ENCODE data around the gene ANO7.

Gene ANO7

DNA sequence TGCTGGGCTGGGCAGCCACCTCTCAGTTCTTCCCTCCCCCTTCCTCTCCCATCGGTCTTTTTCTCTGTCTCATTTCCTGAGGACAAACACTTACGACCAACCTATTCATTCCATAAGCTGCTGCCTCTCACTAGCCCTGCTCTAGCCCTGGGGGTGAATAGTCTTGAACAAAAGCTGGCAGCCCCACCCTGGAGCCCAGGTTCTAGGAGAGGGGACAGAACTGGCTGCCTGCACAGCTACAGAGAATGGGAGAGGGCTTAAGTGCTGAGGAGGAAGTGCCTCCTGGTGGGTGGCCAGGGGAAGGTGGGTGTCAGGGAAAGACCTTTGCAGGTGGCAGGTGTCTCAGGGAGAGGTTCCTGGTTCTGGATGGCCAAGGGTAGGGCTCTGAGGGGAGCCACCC lies 22.8 kb downstream of the ANO7 start:
- FAIRE-seq: no peak

DNA sequence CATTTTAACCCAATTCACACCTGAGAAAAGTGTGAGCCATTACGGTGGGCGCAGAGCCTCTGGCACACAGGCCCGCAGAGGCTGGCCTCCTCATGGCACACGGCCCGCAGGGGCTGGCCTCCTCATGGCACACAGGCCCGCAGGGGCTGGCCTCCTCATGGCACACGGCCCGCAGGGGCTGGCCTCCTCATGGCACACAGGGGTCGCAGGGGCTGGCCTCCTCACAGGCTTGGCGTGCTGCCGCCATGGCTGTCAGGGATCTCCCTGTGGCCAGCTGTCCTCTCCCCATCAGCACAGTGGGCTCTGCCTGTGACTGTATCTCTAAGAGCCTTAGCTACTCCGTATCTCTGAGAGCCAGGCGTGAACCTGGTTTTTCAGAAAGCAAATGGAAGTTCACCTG lies 24.6 kb downstream of the ANO7 start:
- FAIRE-seq: no peak

DNA sequence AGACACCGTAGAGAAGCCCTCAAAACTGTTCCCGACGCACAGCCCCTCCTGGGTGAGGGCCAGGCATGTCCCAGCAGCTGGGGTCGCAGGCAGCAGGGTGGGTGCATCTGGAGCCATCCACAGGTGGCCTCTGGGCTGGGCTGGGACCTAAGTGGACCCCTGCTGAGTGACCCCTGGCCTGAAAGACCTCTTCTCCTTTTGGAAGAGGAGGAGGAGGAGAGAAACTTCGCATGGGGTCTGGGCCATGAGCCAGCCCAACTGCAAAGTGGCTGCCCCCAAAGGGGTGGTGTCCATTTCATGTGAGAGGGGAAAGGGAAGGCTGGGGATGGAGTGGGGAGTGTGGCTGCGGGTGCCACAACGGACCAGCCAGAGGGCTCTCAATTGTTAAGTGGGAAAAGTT lies 25.1 kb downstream of the ANO7 start:
- FAIRE-seq: no peak

DNA sequence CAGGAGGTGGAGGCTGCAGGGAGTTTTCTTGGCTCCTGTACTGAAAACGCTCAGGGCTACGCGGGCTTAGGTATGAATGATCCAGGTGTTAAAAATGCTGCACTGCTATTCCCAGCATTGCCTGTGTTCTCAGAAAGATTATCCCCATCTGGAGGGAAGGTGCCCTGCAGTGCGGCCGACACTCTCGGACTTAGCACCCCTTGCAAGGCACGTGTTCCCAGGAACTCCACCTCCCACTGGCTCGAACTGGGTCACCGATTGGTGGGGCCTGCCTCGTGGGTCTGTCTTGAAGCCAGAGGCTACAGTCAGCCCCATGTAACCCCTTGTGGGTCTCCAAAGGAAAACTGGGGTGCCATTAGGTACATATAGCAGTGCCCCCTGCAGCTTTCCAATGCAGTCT lies 25.7 kb downstream of the ANO7 start:
- no peak for FAIRE-seq

DNA sequence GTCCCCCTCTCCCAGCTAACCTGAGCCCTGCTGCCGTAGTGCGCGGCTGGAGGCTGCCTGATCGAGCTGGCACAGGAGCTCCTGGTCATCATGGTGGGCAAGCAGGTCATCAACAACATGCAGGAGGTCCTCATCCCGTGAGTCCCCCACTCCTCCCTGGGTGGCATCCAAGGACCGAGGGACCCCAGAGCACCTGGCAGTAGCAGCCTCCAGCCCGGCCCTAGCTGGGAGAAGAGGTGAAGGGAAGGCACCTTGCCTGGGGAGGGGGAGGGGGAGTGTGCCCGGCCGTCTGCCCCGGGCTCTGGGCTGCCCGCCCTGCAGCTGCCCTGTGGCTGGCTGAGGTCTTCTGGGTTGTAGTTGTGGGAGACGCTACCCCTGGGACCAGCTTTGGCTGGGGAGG lies 26.3 kb downstream of the ANO7 start:
- FAIRE-seq: no peak

DNA sequence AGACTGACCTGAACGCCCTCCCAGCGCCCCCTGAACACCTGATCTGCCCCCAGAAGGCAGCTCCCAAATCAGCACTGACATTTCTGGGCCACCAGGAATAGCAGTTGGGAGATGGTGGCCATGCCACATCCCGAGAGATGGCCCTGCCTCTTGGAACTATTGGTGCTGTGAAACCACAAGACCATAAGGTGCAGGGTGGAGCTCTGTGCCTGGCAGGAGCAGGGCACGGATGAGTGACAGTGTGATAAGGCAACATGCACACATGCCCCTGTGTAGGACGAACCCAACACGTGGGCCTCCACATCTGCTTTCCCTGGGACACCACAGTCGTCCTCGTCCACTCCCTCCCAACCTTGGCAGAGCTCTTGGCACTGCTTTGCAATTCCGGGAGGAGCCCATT lies 26.9 kb downstream of the ANO7 start:
- FAIRE-seq: no peak

DNA sequence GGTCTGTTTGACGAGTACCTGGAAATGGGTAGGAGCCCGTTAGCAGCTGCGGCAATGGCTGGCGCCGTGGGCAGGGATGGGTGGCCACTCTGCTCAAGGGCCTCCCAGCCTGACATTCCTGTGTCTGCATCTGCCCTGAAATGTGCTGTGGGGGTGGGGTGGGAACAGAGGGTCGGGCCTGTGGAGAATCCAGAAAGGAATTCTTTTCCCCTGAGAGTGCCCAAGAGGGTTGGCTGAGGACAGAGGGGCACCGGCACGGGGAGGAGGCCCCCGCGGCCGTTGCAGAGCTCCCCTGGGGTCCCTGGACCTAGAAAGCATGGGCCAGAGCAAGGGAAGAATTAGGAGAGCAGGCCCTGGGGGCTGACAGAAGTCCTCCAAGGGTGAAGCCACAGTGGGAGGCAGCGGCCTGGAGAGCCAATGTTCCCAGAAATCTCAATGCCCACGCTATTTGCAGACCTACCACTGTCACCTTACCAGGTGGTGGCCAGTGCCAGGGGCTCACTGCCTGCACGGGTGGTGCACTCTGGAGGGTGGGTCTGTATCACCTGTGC lies 27.8 kb downstream of the ANO7 start:
- no peak for FAIRE-seq

DNA sequence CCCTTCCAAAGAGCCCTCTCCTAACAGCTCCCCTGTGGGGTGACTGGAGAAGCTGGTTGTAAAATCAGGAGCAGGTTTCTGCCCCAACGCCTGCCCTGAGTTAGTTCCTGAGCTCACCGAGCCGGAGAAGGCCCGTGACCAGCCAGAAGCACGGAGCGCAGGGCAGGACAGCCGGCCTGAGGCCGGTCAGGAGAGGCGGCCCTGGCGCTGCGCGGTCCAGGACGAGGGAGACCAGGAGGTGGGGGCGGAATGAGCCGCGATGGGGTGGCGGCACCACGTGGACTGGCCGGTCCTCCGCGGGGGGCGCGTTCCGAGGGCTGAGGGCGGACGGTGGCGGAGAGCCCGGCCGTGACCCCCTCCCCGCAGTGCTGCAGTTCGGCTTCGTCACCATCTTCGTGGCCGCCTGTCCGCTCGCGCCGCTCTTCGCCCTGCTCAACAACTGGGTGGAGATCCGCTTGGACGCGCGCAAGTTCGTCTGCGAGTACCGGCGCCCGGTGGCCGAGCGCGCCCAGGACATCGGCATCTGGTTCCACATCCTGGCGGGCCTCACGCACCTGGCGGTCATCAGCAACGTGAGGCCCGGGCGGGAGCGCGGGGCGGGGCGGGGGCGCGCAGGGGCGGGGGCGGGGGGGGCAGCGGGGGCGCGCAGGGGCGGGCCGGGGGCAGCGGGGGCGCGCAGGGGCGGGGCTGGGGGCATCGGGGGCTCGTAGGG lies 29.0 kb downstream of the ANO7 start:
- FAIRE-seq: no peak

DNA sequence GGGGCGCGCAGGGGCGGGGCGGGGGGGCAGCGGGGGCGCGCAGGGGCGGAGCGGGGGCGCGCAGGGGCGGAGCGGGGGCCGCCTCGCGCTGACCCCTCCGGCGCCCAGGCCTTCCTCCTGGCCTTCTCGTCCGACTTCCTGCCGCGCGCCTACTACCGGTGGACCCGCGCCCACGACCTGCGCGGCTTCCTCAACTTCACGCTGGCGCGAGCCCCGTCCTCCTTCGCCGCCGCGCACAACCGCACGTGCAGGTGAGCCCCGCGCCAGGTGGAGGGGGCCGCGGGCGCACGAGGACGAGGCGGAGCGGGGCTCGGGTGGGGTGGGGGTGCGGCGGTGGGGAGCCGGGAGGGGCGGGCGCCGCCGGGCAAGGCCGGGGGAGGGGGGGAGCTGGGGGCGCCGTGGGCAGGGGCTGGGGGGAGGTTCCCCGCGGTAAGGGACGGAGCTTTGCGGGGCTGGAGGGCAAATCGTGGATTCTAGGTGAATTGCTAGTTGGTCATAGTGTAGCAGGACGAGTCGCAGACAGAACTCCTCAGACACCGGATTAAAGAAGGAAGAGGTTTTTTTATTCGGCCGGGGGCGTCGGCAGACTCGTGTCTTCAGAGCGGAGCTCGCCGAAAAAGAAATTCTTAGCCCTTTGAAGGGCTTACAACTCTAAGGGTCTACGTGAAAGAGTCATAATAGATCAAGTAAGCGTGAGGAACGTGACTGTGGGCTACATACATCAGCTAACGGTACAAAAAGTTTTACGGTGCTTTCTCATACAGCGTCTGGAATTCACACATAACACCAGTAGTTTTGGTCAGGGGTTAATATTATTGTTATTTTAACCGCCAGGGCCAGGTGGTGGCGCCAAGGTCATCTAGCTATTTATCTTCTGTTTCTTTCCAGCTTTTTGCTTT lies 29.9 kb downstream of the ANO7 start:
- no peak for FAIRE-seq

DNA sequence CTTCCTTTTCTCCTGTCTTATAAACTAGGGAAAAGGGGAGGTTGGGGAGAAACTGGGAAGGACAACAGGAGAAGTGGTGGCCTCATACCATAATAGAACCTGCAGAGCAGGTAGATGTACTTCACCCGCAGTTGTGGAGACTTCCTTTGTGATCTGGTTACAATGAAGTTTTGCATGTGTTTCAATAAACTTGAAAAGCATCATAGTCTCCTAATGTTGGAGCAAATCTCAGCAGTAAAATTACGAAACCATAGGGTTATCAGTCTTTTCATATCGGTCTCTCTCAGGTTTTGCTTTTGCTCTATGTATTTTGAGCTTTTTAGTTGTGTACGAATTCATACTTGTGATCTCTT lies 30.5 kb downstream of the ANO7 start:
- no peak for FAIRE-seq

DNA sequence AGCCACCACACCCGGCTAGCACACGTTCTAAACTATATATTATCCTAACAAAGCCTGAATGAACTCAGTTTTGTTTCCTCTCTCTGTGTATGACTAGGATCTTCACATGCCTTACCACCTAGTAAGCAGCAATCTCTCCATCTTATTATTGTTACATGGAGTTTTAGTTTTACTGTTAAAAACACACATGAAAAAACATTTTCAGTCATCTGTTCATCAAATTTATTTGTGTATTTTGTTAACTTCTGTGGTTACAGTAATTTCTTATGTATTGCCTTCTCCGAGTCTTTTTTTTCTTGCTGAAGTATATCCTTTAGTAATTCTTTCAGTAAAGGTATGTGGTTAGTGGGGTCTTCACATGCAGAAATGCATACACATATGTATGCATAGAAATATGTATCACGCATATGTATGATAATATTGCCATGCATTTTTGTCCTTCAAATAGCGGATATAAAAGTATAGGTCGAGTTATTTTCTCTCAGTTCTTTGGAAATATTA lies 31.4 kb downstream of the ANO7 start:
- FAIRE-seq: no peak

DNA sequence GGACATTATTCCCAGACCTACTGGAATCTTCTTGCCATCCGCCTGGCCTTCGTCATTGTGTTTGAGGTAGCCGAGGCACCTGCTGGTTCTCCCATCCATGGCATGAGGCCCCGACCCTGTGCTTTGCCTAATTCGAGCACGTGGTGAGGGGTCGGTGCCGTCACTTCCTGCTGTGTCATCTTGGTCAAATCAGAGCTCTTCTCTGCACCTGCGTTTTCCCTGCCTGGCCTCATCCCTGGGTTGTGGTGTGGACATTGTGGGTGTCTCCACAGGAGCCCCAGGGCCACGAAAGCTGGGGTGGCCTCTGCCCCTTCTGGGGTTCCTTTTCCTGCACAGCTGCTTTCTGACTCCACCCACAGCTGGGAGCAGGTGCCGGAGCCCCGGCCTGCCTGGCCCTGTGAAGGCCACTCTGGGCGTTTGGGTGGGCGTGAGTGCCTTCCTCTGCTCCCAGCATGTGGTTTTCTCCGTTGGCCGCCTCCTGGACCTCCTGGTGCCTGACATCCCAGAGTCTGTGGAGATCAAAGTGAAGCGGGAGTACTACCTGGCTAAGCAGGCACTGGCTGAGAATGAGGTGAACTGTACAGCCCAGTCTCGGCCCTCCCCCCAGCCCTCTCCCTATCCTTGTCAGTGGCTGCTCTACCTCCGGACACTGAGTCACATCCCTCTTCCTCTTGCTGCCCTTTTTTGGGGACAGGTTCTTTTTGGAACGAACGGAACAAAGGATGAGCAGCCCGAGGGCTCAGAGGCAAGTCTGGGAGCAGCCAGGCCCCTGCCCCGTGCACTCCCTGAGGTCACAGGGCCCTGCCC lies 34.9 kb downstream of the ANO7 start:
- no peak for FAIRE-seq

DNA sequence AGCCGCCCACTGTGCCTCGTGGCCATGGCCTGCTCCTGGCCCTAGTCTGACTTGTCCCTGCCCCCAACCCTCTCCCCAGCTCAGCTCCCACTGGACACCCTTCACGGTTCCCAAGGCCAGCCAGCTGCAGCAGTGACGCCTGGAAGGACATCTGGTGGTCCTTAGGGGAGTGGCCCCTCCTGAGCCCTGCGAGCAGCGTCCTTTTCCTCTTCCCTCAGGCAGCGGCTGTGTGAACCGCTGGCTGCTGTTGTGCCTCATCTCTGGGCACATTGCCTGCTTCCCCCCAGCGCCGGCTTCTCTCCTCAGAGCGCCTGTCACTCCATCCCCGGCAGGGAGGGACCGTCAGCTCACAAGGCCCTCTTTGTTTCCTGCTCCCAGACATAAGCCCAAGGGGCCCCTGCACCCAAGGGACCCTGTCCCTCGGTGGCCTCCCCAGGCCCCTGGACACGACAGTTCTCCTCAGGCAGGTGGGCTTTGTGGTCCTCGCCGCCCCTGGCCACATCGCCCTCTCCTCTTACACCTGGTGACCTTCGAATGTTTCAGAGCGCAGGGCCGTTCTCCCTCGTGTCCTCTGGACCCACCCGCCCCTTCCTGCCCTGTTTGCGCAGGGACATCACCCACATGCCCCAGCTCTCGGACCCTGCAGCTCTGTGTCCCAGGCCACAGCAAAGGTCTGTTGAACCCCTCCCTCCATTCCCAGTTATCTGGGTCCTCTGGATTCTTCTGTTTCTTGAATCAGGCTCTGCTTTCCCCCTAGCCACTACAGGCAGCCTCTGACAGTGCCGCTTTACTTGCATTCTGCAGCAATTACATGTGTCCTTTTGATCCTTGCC lies 35.8 kb downstream of the ANO7 start:
- no peak for FAIRE-seq

DNA sequence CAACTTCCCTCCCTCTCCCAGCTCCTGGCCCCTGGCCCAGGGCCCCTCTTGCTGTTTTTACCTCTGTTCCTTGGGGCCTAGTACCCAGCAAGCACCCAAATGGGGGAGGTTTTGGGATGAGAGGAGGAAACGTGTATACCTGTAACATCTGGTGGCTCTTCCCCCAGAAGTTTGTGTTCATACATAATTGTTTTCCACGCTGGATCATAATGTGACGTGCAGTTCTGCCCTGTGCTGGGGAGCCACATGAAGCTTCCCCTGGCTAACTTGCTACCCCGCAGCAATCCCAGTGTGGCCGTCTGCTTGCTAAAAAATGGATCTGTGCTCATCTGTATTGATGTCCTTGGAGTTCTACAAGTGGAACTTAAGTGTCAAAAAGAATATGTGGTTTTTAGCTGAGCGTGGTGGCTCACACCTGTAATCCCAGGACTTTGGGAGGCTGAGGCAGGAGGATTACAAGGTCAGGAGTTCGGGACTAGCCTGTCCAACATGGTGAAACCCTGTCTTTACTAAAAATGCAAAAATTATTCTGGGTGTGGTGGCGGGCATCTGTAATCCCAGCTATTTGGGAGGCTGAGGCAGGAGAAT lies 36.5 kb downstream of the ANO7 start:
- no peak for FAIRE-seq

DNA sequence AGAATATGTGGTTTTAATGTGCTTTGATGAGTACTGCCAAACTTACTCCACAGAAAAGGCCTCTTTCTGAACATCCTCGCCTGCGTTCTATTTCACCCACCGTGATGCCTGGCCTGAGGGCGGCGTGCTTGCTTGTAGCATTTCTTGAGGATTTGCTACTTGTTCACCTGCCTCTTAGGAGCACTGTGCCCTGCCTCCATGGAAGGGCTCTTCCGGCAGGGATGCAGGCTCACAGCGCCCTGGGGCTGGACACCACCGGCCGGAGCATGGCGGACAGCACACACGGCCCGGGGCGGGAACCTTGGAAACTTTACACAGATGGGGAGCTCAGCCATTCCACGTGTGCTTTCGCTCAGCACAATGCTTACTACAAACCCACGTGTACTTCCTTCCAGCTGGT lies 37.1 kb downstream of the ANO7 start:
- FAIRE-seq: no peak

DNA sequence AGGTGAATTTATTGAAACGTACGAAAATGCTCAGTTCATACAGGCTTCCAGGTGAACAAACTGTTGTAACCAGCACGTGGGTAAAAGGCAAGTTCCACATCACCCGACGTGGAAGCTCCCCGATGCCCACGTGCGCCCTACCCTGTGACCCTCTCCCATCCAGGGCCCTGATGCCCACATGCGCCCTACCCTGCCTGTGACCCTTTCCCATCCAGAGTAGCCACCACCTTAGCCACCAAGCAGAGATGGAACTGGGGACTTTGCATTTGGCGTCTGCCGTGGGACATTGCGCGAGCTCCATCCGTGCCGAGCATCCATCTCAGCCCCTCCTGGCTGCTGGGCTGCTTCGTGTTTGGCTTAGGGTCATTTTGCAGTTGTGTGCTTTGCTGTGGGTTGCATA lies 37.5 kb downstream of the ANO7 start:
- FAIRE-seq: no peak

DNA sequence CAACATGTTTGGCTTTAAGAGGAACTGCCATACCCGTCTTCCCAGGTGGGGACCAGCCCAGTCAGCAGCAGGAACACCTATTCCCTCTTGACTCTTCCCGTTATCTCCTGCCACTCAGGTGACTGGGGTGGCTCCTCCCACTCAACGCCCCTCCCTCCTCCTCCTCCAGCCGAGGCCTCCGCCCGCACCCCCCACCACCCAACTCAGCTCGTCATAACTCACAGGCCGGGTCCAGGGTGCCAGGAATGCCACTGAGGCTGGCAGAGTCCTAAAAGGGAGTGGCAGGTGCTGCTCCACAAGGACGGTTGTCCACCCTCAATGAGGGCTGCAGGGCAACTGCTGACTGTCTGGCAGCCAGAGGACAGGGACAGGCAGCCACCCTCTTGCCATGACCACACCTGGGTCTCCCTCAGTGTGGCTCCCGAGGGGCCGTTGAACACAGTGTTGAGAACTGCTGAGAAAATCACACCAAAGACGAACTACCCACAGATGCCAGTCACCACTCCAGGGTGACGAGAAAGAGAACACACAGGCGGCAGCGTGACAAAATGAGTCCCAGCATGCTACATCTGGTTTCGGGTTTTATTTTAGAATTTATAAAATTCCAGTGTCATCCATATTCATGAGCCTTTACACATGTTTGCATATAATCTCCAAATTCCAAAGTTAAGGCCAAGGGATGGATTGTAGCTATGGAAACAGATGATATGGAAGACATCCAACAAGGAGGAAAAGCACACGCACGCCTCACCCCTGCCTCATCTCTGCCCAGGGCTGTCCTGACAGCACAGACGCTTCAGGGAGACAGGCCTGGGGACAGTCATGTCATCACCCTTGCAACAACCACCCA lies 38.5 kb downstream of the ANO7 start:
- FAIRE-seq: no peak

DNA sequence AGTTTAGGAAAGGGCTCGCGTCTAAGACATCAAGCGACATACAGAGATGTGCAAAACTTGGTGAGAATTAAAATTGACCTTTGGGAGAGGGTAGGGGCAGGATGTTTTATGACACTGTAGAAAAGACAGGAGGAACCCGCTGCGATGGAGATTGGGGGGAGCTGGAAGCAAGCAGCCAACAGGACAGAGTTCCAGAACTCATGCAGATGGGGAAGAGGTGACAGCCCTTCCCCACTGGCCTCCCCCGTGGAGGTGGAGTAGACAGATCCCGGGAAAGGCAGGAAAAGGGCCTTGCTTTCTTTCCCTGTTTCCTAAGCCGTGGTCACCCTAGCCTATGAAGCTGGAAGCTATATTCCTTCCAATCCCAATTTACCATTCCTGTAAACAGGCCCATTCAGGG lies 39.1 kb downstream of the ANO7 start:
- no peak for FAIRE-seq

DNA sequence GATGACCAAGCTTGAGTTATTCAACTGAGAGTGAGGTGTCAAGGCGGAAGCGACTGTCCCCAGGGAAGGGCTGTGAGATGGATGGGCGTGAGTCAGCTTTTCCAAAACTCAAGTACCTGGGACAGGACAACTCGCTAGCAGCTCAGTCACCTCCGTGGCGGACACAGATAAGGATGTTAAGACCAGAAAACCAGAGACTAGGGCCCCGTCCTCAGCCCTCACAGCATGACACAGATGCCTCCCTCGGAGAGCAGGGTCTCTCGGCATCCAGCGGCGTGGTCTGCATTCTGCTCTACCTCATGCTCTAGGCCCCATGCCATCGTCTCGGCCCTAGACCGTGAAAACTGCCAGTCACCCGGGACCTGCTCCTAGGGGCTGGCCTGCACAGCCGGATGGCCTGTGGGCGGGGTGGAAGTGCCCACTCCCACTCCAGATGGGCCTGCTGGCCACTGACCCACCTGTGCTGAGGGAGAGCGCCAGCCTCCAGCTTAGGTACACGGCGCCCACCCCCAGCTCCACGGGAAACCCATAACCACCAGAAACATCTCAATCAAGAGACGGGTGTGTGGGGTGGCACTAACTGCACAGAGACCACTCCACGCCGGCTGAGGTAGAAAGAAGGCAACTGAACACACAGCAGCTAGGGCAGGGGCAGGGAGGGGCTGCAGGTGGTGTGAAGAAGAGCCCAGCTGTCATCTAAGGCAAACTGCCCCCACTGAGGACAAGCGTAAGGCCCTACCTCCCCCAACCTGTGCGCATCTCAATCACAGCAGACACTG lies 39.8 kb downstream of the ANO7 start:
- no peak for FAIRE-seq
